HepG2 (cell line): ENCODE results near the gene VAMP8. TPM values are rescaled to one million over a fixed set of nuclear protein-coding genes. Genes with fewer than 3 reads are reported as not detected.

Experiments
- AKNA ChIP-seq: sonication (generic); formaldehyde crosslinking; IDR thresholded peaks from 2 replicates; pipeline ENCODE4 v1.4.0; 2020; ENCODE audit warnings: missing genetic modification reagents, borderline replicate concordance
- ARID2 ChIP-seq: sonication (generic); formaldehyde crosslinking; IDR thresholded peaks from 2 replicates; pipeline ENCODE4 v1.8.1; 2022; ENCODE audit warnings: mild to moderate bottlenecking, missing genetic modification reagents, borderline replicate concordance
- DPF2 ChIP-seq: sonication (generic); formaldehyde crosslinking; IDR thresholded peaks from 2 replicates; pipeline ENCODE4 v1.4.0; 2020; ENCODE audit warnings: mild to moderate bottlenecking, low read depth, missing genetic modification reagents, borderline replicate concordance
- HOXA5 ChIP-seq: sonication (generic); formaldehyde crosslinking; IDR thresholded peaks from 2 replicates; pipeline ENCODE4 v1.4.0; 2020; ENCODE audit warnings: missing genetic modification reagents
- RERE ChIP-seq: IDR thresholded peaks from 2 replicates; pipeline ENCODE4 v1.6.1; 2016; ENCODE audit warnings: low read depth, missing genetic modification reagents, missing compliant biosample characterization
- RFX5 ChIP-seq: IDR thresholded peaks from 2 replicates; pipeline ENCODE4 v1.6.1; 2011; ENCODE audit warnings: low read depth, low read length, improper control_type of control experiment
- RXRA ChIP-seq: sonication (generic); formaldehyde crosslinking; IDR thresholded peaks from 2 replicates; pipeline ENCODE4 v1.5.1; 2020; ENCODE audit warnings: missing genetic modification reagents
- SMARCC2 ChIP-seq: fragments of 450-650 bp; IDR thresholded peaks from 2 replicates; pipeline ENCODE4 v1.6.1; 2017; ENCODE audit warnings: antibody characterized with exemption, mild to moderate bottlenecking
- SMARCE1 ChIP-seq: fragments of 450-650 bp; IDR thresholded peaks from 2 replicates; pipeline ENCODE4 v1.6.1; 2017; ENCODE audit warnings: borderline replicate concordance
- TGIF2 ChIP-seq: IDR thresholded peaks from 2 replicates; pipeline ENCODE4 v1.6.1; 2016; ENCODE audit warnings: control low read depth, missing compliant biosample characterization
- ZFP90 ChIP-seq: sonication (generic); formaldehyde crosslinking; IDR thresholded peaks from 2 replicates; pipeline ENCODE4 v1.8.0; 2022; ENCODE audit warnings: missing genetic modification reagents, mild to moderate bottlenecking, inconsistent platforms, borderline replicate concordance
- ZNF614 ChIP-seq: IDR thresholded peaks from 2 replicates; pipeline ENCODE4 v1.6.1; 2018; ENCODE audit warnings: missing biosample characterization, missing genetic modification reagents, inconsistent platforms, borderline replicate concordance
- ZXDC ChIP-seq: sonication (generic); formaldehyde crosslinking; IDR thresholded peaks from 2 replicates; pipeline ENCODE4 v1.5.0; 2020; ENCODE audit warnings: mild to moderate bottlenecking, missing genetic modification reagents
- ZZZ3 ChIP-seq: sonication (generic); formaldehyde crosslinking; IDR thresholded peaks from 2 replicates; pipeline ENCODE4 v1.4.0; 2020; ENCODE audit warnings: missing genetic modification reagents, mild to moderate bottlenecking, borderline replicate concordance
- polyA plus RNA-seq, 8 experiments: library from polyadenylated mRNA; depleted of rRNA in 3 of 8; stranded (reverse) in 7 of 8; unstranded in 1 of 8; fragments of >200 nt; fragmentation: Illumina TruSeq in 4 of 8; extraction: Trizol in 4 of 8; gene quantifications; 2 replicates each; pipeline versions ENCODE4 v1.2.1 to v1.2.3, GENCODE V29; 2011 to 2016; ENCODE audit warnings: low read depth in 4 of 8, missing spikeins in 1 of 8, mixed read lengths in 1 of 8; ENCODE audit not compliant: insufficient read depth in 1 of 8
- total RNA-seq, 5 experiments: library from RNA; depleted of rRNA; stranded (reverse); fragments of >200 nt; fragmentation: Illumina TruSeq; extraction: Trizol; gene quantifications; 2 replicates each; pipeline ENCODE4 v1.2.3, GENCODE V29; 2016; ENCODE audit warnings: low read depth in 1 of 5

VAMP8 gene
- total and polyA plus RNA-seq, 2 of the 13 experiments (the other 11 are each of a cell fraction or from before 2014, with no cell fraction given), result 83.3 to 157 TPM

GRCh38 chr2:85538507-85539360 lies 38.7 kb upstream of the VAMP8 start, which contains the start of gene MAT2A (continued):
- TF ChIP-seq ZXDC (CRISPR knock-in tag) (peak; percentile 60), ZFP90 (CRISPR knock-in tag) (peak; percentile 91), RFX5 (no peak; the same call in 1 of the 2 replicates), TGIF2 (CRISPR knock-in tag) (peak; percentile 69), AKNA (CRISPR knock-in tag) (peak; percentile 88; the same call in 1 of the 2 replicates), DPF2 (CRISPR knock-in tag) (peak; percentile 42; the same call in 1 of the 2 replicates), HOXA5 (CRISPR knock-in tag) (peak; percentile 93; the same call in 1 of the 2 replicates), RXRA (CRISPR knock-in tag) (peak; percentile 71; the same call in 1 of the 2 replicates), ZZZ3 (CRISPR knock-in tag) (peak; percentile 61), ZNF614 (CRISPR knock-in tag) (peak; percentile 14; the same call in 1 of the 2 replicates), SMARCE1 (peak; percentile 4; the same call in 1 of the 2 replicates), ARID2 (CRISPR knock-in tag) (peak; percentile 97), SMARCC2 (no peak), RERE (CRISPR knock-in tag) (peak; percentile 74)
